K562 (cell line): ENCODE results near the gene CCDC183. TPM values are rescaled to one million over a fixed set of nuclear protein-coding genes. Genes with fewer than 3 reads are reported as not detected.
A peak's percentile ranks its signal among the peaks of the same experiment; 100 is the strongest.

ENCODE experiments used
- ADNP ChIP-seq: fragments of 200-800 bp; sonication (Bioruptor generic); IDR thresholded peaks from 2 replicates; pipeline ENCODE4 v1.6.1; 2016; ENCODE audit warnings: missing genetic modification characterization, missing compliant biosample characterization
- DPF2 ChIP-seq: fragments of 450-650 bp; IDR thresholded peaks from 2 replicates; pipeline ENCODE4 v1.6.1; 2016
- E2F5 ChIP-seq: sonication (generic); formaldehyde crosslinking; IDR thresholded peaks from 2 replicates; pipeline ENCODE4 v1.8.0; 2022; ENCODE audit warnings: mild to moderate bottlenecking, missing genetic modification reagents
- ELF1 ChIP-seq: fragments of 200-800 bp; sonication (Bioruptor generic); IDR thresholded peaks from 2 replicates; pipeline ENCODE4 v1.6.1; 2016; ENCODE audit warnings: missing genetic modification characterization, missing compliant biosample characterization
- EWSR1 ChIP-seq: fragments of 450-650 bp; IDR thresholded peaks from 2 replicates; pipeline ENCODE4 v1.6.1; 2018; ENCODE audit warnings: borderline replicate concordance, mild to moderate bottlenecking, low read depth, moderate library complexity; ENCODE audit not compliant: partially characterized antibody
- JUNB ChIP-seq: fragments of 450-650 bp; formaldehyde crosslinking; conservative IDR thresholded peaks from 2 replicates; pipeline ENCODE4 v1.4.0; 2020; ENCODE audit warnings: mild to moderate bottlenecking
- KDM1A ChIP-seq, 2 experiments: fragments of 450-650 bp; IDR thresholded peaks; 2 replicates each; pipeline ENCODE4 v1.6.1; 2016; ENCODE audit warnings: mild to moderate bottlenecking in 2 of 2
- KLF16 ChIP-seq: IDR thresholded peaks from 2 replicates; pipeline ENCODE4 v1.6.1; 2016; ENCODE audit warnings: antibody characterized with exemption
- PHF20 ChIP-seq: fragments of 450-650 bp; IDR thresholded peaks from 2 replicates; pipeline ENCODE4 v1.6.1; 2018; ENCODE audit not compliant: partially characterized antibody
- SP2 ChIP-seq: IDR thresholded peaks from 2 replicates; pipeline ENCODE4 v1.6.1; 2011; ENCODE audit warnings: mild to moderate bottlenecking, low read depth, low read length, moderate library complexity; ENCODE audit not compliant: poor library complexity, severe bottlenecking; ENCODE audit errors: extremely low read depth
- SREBF2 ChIP-seq: sonication (generic); formaldehyde crosslinking; IDR thresholded peaks from 2 replicates; pipeline ENCODE4 v1.4.0; 2020; ENCODE audit warnings: mild to moderate bottlenecking, missing genetic modification reagents
- STAT5A ChIP-seq: IDR thresholded peaks from 2 replicates; pipeline ENCODE4 v1.6.1; 2012; ENCODE audit warnings: low read length, inconsistent platforms, borderline replicate concordance
- TBL1XR1 ChIP-seq, 2 experiments: IDR thresholded peaks; 2 replicates each; pipeline ENCODE4 v1.6.1; 2012; ENCODE audit warnings: improper control_type of control experiment in 2 of 2, low read length in 2 of 2, mild to moderate bottlenecking in 1 of 2
- WHSC1 ChIP-seq: IDR thresholded peaks from one replicate; pipeline ENCODE4 v1.6.1; 2012; ENCODE audit warnings: low read length, control low read depth, inconsistent platforms
- XRCC5 ChIP-seq: fragments of 200-400 bp; formaldehyde crosslinking; IDR thresholded peaks from 2 replicates; pipeline ENCODE4 v1.6.1; 2017; ENCODE audit warnings: low read depth, mild to moderate bottlenecking, low read length
- ZBTB11 ChIP-seq, 3 experiments: fragments of 200-800 bp in 1 of 3; fragments of 250-450 bp in 1 of 3; fragments of 450-650 bp in 1 of 3; sonication (Bioruptor Pico) in 1 of 3; sonication (Bioruptor generic) in 1 of 3; formaldehyde crosslinking in 1 of 3; IDR thresholded peaks; 2 replicates each; pipeline versions ENCODE4 v1.6.1 to v1.8.0; 2016 to 2022; ENCODE audit warnings: mild to moderate bottlenecking in 2 of 3, missing genetic modification characterization in 2 of 3, missing compliant biosample characterization in 1 of 3, moderate library complexity in 1 of 3
- ZC3H4 ChIP-seq: sonication (generic); formaldehyde crosslinking; IDR thresholded peaks from 2 replicates; pipeline ENCODE4 v1.9.0; 2021; ENCODE audit warnings: missing genetic modification reagents, borderline replicate concordance
- ZSCAN32 ChIP-seq: fragments of 450-650 bp; formaldehyde crosslinking; IDR thresholded peaks from 2 replicates; pipeline ENCODE4 v1.4.0; 2020; ENCODE audit warnings: mild to moderate bottlenecking, moderate library complexity
- polyA plus RNA-seq, 8 experiments: library from polyadenylated mRNA; depleted of rRNA in 4 of 8; stranded (reverse) in 5 of 8; unstranded in 3 of 8; fragments of >200 nt; fragmentation: Nextera tagmentation in 2 of 8; fragmentation: Illumina TruSeq in 1 of 8; extraction: Ambion mirVana in 2 of 8; extraction: Trizol in 1 of 8; gene quantifications; 2 replicates each; pipeline versions ENCODE4 v1.2.1 to v1.2.3, GENCODE V29; 2011 to 2014; ENCODE audit warnings: inconsistent platforms in 1 of 8, missing spikeins in 1 of 8
- total RNA-seq, 7 experiments: library from RNA; depleted of rRNA in 6 of 7; stranded (reverse); fragments of >200 nt in 6 of 7; fragmentation: Illumina TruSeq in 2 of 7; extraction: Trizol in 2 of 7; gene quantifications; 2 replicates each; pipeline versions ENCODE4 v1.2.1 to v1.2.3, GENCODE V29; 2011 to 2021; ENCODE audit warnings: low replicate concordance in 1 of 7
- TF ChIP-seq, protein P1 (sequence below), 2 experiments: fragments of 450-650 bp in 1 of 2; sonication (generic) in 1 of 2; formaldehyde crosslinking; conservative IDR thresholded peaks; 2 replicates each; pipeline versions ENCODE4 v1.4.0 to v1.8.1; 2020 to 2022; ENCODE audit warnings: mild to moderate bottlenecking in 1 of 2, missing genetic modification reagents in 1 of 2
- TF ChIP-seq, protein P2 (sequence below): sonication (generic); formaldehyde crosslinking; IDR thresholded peaks from 2 replicates; pipeline ENCODE4 v1.8.0; 2022; ENCODE audit warnings: mild to moderate bottlenecking, missing genetic modification reagents, borderline replicate concordance

CCDC183 gene
- total and polyA plus RNA-seq, 9 of the 15 experiments (the other 6 are each of a cell fraction or from before 2014, with no cell fraction given), result 0.21 to 0.60 (median 0.29) TPM; not detected in 4

DNA sequence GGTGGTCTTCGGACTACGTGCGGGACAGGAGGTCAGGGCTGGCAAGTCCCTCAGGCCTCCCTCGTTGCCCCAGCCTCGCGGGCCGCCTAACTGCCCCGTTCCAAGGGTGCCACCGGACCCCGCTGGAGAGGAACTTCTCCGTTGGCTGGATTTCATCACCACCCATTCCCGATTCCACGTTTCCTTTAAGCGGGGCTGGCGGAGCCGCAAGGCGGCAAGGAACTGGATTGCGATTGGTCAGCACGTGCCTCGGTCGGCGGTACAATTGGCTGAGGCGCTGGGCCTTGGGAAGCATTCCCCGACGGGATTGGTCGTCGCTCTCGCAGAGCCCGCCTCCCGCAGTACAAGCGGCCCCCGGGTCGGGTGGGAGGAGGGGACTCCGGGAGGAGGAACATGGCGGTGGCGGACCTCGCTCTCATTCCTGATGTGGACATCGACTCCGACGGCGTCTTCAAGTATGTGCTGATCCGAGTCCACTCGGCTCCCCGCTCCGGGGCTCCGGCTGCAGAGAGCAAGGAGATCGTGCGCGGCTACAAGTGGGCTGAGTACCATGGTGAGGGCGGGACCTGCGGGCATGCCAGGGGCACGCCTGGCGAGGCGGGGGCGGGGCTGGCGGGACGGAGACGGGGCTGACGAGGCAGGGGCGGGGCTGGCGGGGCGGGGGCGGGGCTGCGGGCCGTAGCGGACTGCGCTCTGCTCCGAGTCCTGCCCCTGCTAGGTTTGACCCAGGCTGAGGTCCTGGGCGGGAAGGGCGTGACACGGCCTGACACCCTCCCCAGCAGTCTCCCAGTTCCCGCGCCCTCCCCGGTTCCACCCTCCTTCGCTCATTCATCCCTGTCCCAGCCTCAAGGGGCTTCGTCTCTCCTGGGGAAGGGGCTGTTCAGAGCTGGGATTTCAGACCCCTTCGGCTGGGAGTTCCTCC lies 53.2 kb downstream of the CCDC183 start, which contains the start of gene PHPT1 (continued):
- peak in 1 of 3 experiments; percentile 55; a peak in 1 of 6 replicates for TF ChIP-seq ZBTB11 (CRISPR knock-in tag; IDR thresholded peaks at IDR 0.05)
- no peak for TF ChIP-seq TBL1XR1 (IDR thresholded peaks at IDR 0.05; ENCODE audit: low read length in 2 of 2)
- no peak for TF ChIP-seq KLF16
- TF ChIP-seq ADNP (tag), result no peak
- TF ChIP-seq STAT5A, result no peak
- TF ChIP-seq PHF20, result no peak
- no peak for TF ChIP-seq E2F5 (CRISPR knock-in tag)
- 0 out of 2 replicates have a peak, but pooled peaks have one; percentile 24 for TF ChIP-seq DPF2
- TF ChIP-seq SP2, result peak; percentile 82
- TF ChIP-seq KDM1A (IDR thresholded peaks at IDR 0.05), result no peak
- no peak for TF ChIP-seq ZC3H4 (CRISPR knock-in tag)
- no peak for TF ChIP-seq ZSCAN32 (CRISPR knock-in tag)
- TF ChIP-seq WHSC1, result no peak
- peak; percentile 55; the same call in 1 of the 2 replicates for TF ChIP-seq XRCC5
- TF ChIP-seq, protein P1, sequence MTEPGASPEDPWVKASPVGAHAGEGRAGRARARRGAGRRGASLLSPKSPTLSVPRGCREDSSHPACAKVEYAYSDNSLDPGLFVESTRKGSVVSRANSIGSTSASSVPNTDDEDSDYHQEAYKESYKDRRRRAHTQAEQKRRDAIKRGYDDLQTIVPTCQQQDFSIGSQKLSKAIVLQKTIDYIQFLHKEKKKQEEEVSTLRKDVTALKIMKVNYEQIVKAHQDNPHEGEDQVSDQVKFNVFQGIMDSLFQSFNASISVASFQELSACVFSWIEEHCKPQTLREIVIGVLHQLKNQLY (CRISPR knock-in tag; conservative IDR thresholded peaks at IDR 0.05), result no peak
- no peak for TF ChIP-seq SREBF2 (CRISPR knock-in tag)
- TF ChIP-seq, protein P2, sequence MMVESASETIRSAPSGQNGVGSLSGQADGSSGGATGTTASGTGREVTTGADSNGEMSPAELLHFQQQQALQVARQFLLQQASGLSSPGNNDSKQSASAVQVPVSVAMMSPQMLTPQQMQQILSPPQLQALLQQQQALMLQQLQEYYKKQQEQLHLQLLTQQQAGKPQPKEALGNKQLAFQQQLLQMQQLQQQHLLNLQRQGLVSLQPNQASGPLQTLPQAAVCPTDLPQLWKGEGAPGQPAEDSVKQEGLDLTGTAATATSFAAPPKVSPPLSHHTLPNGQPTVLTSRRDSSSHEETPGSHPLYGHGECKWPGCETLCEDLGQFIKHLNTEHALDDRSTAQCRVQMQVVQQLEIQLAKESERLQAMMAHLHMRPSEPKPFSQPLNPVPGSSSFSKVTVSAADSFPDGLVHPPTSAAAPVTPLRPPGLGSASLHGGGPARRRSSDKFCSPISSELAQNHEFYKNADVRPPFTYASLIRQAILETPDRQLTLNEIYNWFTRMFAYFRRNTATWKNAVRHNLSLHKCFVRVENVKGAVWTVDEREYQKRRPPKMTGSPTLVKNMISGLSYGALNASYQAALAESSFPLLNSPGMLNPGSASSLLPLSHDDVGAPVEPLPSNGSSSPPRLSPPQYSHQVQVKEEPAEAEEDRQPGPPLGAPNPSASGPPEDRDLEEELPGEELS, result no peak
- no peak for TF ChIP-seq EWSR1
- TF ChIP-seq JUNB (CRISPR knock-in tag), result no peak
- no peak for TF ChIP-seq ELF1 (tag)
